Activated CD8-positive, alpha-beta memory T cell treated with anti-CD3 and anti-CD28 coated beads for 36 hours (primary cell): Measurements from ENCODE around the gene SGPP1. TPM values are rescaled to one million over a fixed set of nuclear protein-coding genes. Genes with fewer than 3 reads are reported as not detected.
"Not testable (repeated sequence)": the region's sequence is repeated elsewhere in the genome, so short reads cannot be mapped to it uniquely, and the experiment has no call there.

ENCODE experiments used
- CTCF ChIA-PET: fragments of 350-600 bp; sonication (Branson Sonifier 250); formaldehyde crosslinking; loops from one replicate; lab custom pipeline; 2021; ENCODE audit warnings: antibody characterized with exemption; lab: Charles Lee
- POLR2A ChIA-PET: fragments of 350-600 bp; sonication (Branson Sonifier 250); formaldehyde crosslinking; loops from one replicate; lab custom pipeline; 2021; ENCODE audit warnings: antibody characterized with exemption; lab: Charles Lee
- total RNA-seq, 2 experiments: library from RNA; stranded (reverse); gene quantifications; one replicate each; pipeline ENCODE4 v1.2.3, GENCODE V29; 2021

Gene SGPP1, protein sequence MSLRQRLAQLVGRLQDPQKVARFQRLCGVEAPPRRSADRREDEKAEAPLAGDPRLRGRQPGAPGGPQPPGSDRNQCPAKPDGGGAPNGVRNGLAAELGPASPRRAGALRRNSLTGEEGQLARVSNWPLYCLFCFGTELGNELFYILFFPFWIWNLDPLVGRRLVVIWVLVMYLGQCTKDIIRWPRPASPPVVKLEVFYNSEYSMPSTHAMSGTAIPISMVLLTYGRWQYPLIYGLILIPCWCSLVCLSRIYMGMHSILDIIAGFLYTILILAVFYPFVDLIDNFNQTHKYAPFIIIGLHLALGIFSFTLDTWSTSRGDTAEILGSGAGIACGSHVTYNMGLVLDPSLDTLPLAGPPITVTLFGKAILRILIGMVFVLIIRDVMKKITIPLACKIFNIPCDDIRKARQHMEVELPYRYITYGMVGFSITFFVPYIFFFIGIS
- total RNA-seq = 10 to 100 TPM; 12.8 to 13.6 TPM

DNA sequence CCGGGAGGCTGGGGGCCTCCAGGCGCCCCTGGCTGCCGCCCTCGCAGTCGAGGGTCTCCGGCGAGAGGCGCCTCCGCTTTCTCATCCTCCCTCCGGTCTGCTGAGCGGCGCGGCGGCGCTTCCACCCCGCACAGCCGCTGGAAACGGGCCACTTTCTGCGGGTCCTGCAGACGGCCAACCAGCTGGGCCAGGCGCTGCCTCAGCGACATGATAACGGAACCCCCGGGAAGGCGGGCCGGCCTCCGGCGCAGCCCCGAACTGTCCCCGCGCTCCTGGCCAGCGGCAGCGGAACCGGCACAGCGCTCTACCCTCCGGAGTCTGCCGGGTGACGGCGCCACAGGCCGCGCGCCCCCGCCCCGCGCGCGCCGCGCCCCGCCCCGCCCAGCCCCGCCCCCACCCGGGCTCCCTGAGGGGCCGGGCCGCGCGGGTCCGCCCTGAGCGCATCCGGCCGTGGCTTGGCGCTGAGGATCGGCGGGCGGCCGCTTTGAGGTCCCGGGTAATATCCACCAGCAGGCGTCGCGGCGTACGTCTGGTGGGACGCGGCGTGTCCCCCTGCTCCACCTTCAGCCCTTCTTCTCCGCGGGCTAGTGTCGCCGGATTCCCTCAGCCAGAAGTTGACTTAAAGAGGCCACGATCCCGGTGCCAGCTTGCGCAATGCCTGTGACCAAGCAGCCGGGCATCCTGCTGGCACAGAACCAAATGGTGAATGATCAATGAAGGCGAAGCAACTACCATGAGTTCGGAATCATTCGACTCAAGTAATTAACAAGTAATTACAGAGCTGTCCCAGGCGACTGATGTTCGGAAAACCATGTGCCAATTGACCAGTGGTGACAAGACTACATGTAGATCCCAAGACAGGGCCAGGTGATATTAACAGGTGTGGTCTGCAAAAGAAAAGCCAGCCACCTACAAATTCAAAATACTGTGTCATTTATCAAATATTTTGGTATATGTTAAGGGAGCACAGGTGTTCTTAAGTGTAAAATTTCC is at the start of gene SGPP1:
Gene SGPP1, minus strand, starts transcription at position 330 of the 993 bp plus-strand sequence. Its CDS starts 121 bp downstream, at position 209.
- ChIA-PET POLR2A (interaction anchor here (0.9 kb wide), 1 partner anchor 87 kb away, joined by 7 read pairs; no protein-coding TSS in a partner anchor), CTCF (interaction anchor here (1.0 to 1.7 kb wide), 2 partner anchors 32 to 42 kb away, joined by 3 to 4 read pairs; no protein-coding TSS in a partner anchor)

DNA sequence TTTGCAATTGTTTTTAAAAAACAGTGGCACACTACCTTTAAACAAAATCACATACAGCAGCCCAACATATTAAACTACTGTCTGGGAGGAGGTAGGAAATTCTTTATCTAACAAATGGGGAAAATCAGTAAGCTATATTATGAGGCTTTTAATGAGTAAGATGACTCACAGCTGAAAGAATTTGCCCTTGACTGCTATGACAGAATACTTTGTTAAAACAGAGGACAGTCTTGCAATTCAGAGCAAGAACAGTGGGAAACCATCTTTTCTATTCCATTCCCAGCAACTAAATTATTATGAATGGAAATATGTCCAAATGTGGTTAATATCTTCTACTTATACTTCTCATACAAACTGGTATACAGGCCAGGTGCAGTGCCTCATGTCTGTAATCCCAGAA is 49.2 kb upstream of the SGPP1 start:
- ChIA-PET POLR2A (no interaction called here), CTCF (no interaction called here)

- ChIA-PET POLR2A (no interaction called here), CTCF (no interaction called here)
These were observed 45.6 kb upstream of the SGPP1 start for GRCh38 chr14:63773504-63773903.

GRCh38 chr14:63770187-63770807 is 42.4 kb upstream of the SGPP1 start:
- ChIA-PET POLR2A (no interaction called here), CTCF (interaction anchor here (0.5 to 2.0 kb wide), 11 partner anchors 10 to 381 kb away, joined by 3 to 11 read pairs (median 3); partner anchors contain the start of gene SGPP1)

- POLR2A ChIA-PET = no interaction called here
- CTCF ChIA-PET = no interaction called here
These were observed 38.7 kb upstream of the SGPP1 start for GRCh38 chr14:63766611-63767010.

- ChIA-PET POLR2A (no interaction called here), CTCF (no interaction called here)
These were observed 36.8 kb upstream of the SGPP1 start for GRCh38 chr14:63764620-63765139.

GRCh38 chr14:63764103-63764502 is 36.2 kb upstream of the SGPP1 start:
- POLR2A ChIA-PET = no interaction called here
- CTCF ChIA-PET = no interaction called here

DNA sequence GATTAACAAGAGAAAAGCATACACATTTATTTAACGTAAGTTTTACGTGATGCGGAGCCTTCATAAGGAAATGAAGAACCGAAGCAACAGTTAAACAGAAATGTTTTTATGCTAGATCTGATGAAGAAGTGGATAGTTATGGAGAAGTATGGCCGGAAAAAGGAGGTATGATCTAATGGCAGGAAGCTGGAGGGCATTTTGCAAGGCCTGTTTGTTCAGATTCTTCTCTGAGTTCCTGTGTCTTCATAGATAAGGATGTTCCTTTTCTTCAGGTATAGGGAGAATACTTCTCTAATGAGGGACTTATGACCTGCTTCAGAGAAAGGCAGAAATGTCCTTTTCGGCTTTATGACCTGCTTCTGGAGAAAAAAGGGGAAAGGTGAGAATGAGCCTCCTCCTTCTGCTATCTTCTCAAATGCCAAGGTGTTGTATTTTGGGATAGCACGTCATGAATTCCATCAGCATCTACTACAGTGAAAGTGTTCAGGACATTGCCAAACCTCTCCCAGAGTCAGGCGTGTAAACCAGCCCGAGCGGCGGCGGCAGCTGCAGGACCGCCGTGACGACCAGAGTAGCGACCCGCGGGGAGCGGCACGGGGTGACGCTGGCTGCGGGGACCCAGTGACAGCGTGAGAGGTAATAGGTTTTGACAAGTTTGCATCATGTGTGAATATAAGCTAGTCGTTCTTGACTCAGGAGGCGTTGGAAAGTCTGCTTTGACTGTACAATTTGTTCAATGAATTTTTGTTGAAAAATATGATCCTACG is 33.7 kb upstream of the SGPP1 start:
- ChIA-PET CTCF (interaction anchor here (3.6 kb wide), 1 partner anchor 9 kb away, joined by 11 read pairs; no protein-coding TSS in a partner anchor), POLR2A (no interaction called here)

DNA sequence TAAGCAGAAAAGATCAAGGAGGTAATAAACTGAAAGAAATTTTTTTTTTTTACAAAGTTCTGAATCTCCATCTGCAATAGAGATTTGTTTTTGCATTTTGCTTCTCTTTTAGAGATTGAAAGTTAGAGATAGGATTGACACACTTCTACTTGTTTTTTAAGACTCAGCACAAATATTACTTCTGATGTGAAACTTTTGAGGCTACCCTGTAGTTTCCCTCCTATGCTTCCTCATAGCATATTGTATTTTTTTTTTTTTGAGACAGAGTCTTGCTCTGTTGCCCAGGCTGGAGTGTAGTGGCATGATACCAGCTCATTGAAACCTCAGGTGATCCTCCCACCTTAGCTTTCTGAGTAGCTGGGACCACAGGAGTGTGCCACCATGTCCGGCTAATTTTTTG is 32.1 kb upstream of the SGPP1 start:
- POLR2A ChIA-PET = no interaction called here
- CTCF ChIA-PET = interaction anchor here (1.1 to 3.6 kb wide), 2 partner anchors 10 to 32 kb away, joined by 3 to 11 read pairs; partner anchors contain the start of gene SGPP1

- ChIA-PET CTCF (interaction anchor here (1.1 to 3.6 kb wide), 2 partner anchors 11 to 31 kb away, joined by 3 to 11 read pairs; partner anchors contain the start of gene SGPP1), POLR2A (no interaction called here)
These were observed 31.6 kb upstream of the SGPP1 start for GRCh38 chr14:63759456-63759855.

DNA sequence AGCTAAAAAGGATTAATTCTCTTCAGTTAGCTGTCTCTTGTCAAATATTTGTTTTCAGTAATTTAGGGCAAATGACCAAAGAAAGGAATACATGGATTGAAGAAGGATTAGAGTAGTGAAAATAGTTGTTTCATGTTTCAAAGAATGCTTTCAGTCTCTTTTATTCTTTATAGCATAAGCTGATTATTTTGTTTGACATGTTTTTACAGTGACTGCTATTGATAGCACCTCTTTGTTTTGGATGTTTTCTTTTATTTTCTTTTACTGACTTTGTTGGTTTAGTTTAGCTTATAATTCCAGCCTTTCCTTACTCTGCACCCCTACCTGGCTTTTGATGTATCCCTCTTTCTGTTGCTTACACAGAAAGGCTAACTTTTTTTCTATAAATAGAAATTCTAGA is 29.3 kb upstream of the SGPP1 start:
- CTCF ChIA-PET = interaction anchor here (0.5 to 1.0 kb wide), 2 partner anchors 13 to 14 kb away, joined by 4 to 7 read pairs; no protein-coding TSS in a partner anchor
- POLR2A ChIA-PET = interaction anchor here (0.6 kb wide), 1 partner anchor 64 kb away, joined by 3 read pairs; no protein-coding TSS in a partner anchor

GRCh38 chr14:63752449-63753169 is 24.7 kb upstream of the SGPP1 start:
- POLR2A ChIA-PET = interaction anchor here (0.6 kb wide), 1 partner anchor 27 kb away, joined by 3 read pairs; no protein-coding TSS in a partner anchor
- CTCF ChIA-PET = no interaction called here

DNA sequence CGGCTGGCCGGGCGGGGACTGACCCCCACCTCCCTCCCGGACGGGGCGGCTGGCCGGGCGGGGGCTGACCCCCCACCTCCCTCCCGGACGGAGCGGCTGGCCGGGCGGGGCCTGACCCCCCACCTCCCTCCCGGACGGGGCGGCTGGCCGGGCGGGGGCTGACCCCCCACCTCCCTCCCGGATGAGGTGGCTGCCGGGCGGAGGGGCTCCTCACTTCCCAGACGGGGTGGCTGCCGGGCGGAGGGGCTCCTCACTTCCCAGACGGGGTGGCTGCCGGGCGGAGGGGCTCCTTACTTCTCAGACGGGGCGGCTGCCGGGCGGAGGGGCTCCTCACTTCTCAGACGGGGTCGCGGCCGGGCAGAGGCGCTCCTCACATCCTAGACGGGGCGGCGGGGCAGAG is 23.2 kb upstream of the SGPP1 start:
- POLR2A ChIA-PET, CTCF ChIA-PET: not testable (repeated sequence)

DNA sequence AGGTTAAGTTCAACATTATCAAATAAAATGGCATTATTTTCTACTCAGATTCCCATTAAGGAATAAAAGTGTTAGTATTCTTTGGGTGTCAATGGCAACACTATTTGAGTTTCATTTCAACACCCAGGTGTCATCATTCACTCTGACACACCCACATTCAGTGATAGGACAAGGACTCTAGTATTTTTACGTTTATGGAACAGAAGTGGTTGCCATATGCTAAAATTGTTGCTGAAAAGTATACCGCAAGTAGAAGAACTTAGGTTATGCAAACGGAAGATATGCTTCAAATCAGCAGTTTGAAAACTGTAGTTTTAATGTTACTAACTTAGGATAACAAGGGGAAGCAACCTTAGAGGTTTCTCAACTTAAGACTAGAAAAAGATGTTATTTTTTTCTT is 20.0 kb upstream of the SGPP1 start:
- CTCF ChIA-PET = no interaction called here
- POLR2A ChIA-PET = no interaction called here

GRCh38 chr14:63745858-63746425 is 18.1 kb upstream of the SGPP1 start:
- POLR2A ChIA-PET = no interaction called here

GRCh38 chr14:63745272-63745671 is 17.4 kb upstream of the SGPP1 start:
- CTCF ChIA-PET = no interaction called here
- POLR2A ChIA-PET = no interaction called here

More at GRCh38 chr14:63745858-63746425, 18.1 kb upstream of the SGPP1 start:
- CTCF ChIA-PET = interaction anchor here (0.6 kb wide), 1 partner anchor 34 kb away, joined by 3 read pairs; no protein-coding TSS in a partner anchor

- ChIA-PET CTCF (no interaction called here), POLR2A (no interaction called here)
These were observed 9.7 kb upstream of the SGPP1 start for GRCh38 chr14:63737582-63738006.
